Uterus (tissue), 4 donors: Measurements from ENCODE around the gene MDFIC2. TPM values are rescaled to one million over a fixed set of nuclear protein-coding genes. Genes with fewer than 3 reads are reported as not detected.

Source experiments
- DNase-seq, 2 donors: peaks; one replicate each; pipeline ENCODE4 v3.0.0-alpha.2; 2019 to 2020
- H3K27ac ChIP-seq, 2 donors: fragments of 200-600 bp; sonication (generic); 1 replicate in 1 of 2; 2 replicates in 1 of 2; pipeline ENCODE4 v1.5.1; 2016 to 2018
- H3K27me3 ChIP-seq, 2 donors: fragments of 200-600 bp; sonication (generic); one replicate each; pipeline ENCODE4 v1.5.1; 2018 to 2019; ENCODE audit warnings: control low read depth in 1 of 2
- H3K36me3 ChIP-seq, 2 donors: fragments of 200-600 bp; sonication (generic); one replicate each; pipeline ENCODE4 v1.5.1; 2019; ENCODE audit warnings: control low read depth in 1 of 2
- H3K4me1 ChIP-seq, 2 donors: fragments of 200-600 bp; sonication (generic); one replicate each; pipeline ENCODE4 v1.5.1; 2018 to 2019; ENCODE audit warnings: control low read depth in 1 of 2
- H3K4me3 ChIP-seq, 2 donors: fragments of 200-600 bp; sonication (generic); 1 replicate in 1 of 2; 2 replicates in 1 of 2; pipeline ENCODE4 v1.5.1; 2018 to 2019; ENCODE audit warnings: mild to moderate bottlenecking in 1 of 2
- H3K9me3 ChIP-seq, 2 donors: fragments of 200-600 bp; sonication (generic); one replicate each; pipeline ENCODE4 v1.5.1; 2019; ENCODE audit warnings: control low read depth in 1 of 2
- POLR2A ChIP-seq, 2 donors: fragments of 450-650 bp; IDR thresholded peaks; one replicate each; pipeline ENCODE4 v1.6.1; 2016; ENCODE audit warnings: antibody characterized with exemption in 2 of 2, mild to moderate bottlenecking in 1 of 2, moderate library complexity in 1 of 2
- intact Hi-C: fragments of 100-400 bp; cut with DNase I; formaldehyde crosslinking; loops from one replicate; pipeline ENCODE4 v1.15.1; 2023; ENCODE audit warnings: low total_unique reads
- total RNA-seq, 4 donors: library from RNA; depleted of rRNA in 3 of 4; stranded (reverse); fragments of >200 nt in 3 of 4; gene quantifications; one replicate each; pipeline versions ENCODE4 v1.1.0 to v1.2.4, GENCODE V29; 2014 to 2023
- TF ChIP-seq, protein P1 (sequence below), 4 experiments: fragments of 200-600 bp in 2 of 4; fragments of 450-650 bp in 2 of 4; sonication (generic) in 2 of 4; IDR thresholded peaks; one replicate each; pipeline ENCODE4 v1.5.1; 2016 to 2019; ENCODE audit warnings: antibody characterized with exemption in 4 of 4, mild to moderate bottlenecking in 2 of 4, moderate library complexity in 1 of 4
- donor health status: DM: yes; HTN: yes; CAD: no.

MDFIC2 gene
- total RNA-seq, 4 donors from 2014 or later, result not detected

- no peak overlapping the region for H3K27ac ChIP-seq
- TF ChIP-seq, protein P1, sequence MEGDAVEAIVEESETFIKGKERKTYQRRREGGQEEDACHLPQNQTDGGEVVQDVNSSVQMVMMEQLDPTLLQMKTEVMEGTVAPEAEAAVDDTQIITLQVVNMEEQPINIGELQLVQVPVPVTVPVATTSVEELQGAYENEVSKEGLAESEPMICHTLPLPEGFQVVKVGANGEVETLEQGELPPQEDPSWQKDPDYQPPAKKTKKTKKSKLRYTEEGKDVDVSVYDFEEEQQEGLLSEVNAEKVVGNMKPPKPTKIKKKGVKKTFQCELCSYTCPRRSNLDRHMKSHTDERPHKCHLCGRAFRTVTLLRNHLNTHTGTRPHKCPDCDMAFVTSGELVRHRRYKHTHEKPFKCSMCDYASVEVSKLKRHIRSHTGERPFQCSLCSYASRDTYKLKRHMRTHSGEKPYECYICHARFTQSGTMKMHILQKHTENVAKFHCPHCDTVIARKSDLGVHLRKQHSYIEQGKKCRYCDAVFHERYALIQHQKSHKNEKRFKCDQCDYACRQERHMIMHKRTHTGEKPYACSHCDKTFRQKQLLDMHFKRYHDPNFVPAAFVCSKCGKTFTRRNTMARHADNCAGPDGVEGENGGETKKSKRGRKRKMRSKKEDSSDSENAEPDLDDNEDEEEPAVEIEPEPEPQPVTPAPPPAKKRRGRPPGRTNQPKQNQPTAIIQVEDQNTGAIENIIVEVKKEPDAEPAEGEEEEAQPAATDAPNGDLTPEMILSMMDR (IDR thresholded peaks at IDR 0.05), result no peak
- no peak for TF ChIP-seq POLR2A (IDR thresholded peaks at IDR 0.05)
- no peaks in the 10 kb centered on the region for H3K4me1 ChIP-seq
- H3K9me3 ChIP-seq, result no peaks in the 10 kb centered on the region
- intact Hi-C loops, result no loop called here
- no peak overlapping the region for H3K4me3 ChIP-seq
- no peaks in the 10 kb centered on the region for H3K27me3 ChIP-seq
- H3K36me3 ChIP-seq, result no peaks in the 10 kb centered on the region
- DNase-seq, result no peak
Measured at GRCh38 chr3:70183781-70184504, 128.5 kb downstream of the MDFIC2 start.

DNA sequence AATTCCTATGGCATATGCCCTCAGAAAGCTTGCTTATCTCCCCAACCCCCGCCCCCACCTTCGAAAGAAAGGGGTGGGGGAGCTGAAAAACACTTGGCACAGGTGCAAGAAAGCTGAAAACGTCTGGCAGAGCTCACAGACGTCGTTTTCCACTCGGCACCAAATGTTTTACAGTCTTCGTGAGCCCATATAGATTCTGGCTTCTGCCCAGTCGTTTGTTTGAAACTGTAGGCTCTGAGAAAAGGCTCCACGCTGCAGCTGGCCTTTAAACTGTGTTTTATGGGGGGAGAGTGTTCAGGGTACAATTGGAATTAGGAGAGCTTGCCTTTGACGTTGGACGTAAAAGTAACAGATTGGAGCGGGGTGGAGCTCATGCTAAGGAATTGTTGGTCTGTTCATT, 130.3 kb downstream of the MDFIC2 start:
- Histone ChIP-seq H3K36me3 (no peaks in the 10 kb centered on the region), H3K4me3 (no peak overlapping the region), H3K9me3 (no peaks in the 10 kb centered on the region), H3K27ac (no peak overlapping the region), H3K4me1 (no peaks in the 10 kb centered on the region), H3K27me3 (no peaks in the 10 kb centered on the region)
- DNase-seq, result no peak
- intact Hi-C loops, result no loop called here
- TF ChIP-seq, protein P1 (IDR thresholded peaks at IDR 0.05), result no peak
- TF ChIP-seq POLR2A (IDR thresholded peaks at IDR 0.05), result no peak

- H3K27me3 ChIP-seq, result no peaks in the 10 kb centered on the region
- H3K27ac ChIP-seq, result no peak overlapping the region
- H3K9me3 ChIP-seq, result no peaks in the 10 kb centered on the region
- no peaks in the 10 kb centered on the region for H3K36me3 ChIP-seq
- H3K4me3 ChIP-seq, result no peak overlapping the region
- no peaks in the 10 kb centered on the region for H3K4me1 ChIP-seq
- intact Hi-C loops, result no loop called here
- no peak for TF ChIP-seq POLR2A (IDR thresholded peaks at IDR 0.05)
- TF ChIP-seq, protein P1 (IDR thresholded peaks at IDR 0.05), result no peak
- no peak for DNase-seq
Measured at GRCh38 chr3:70180664-70181063, 131.8 kb downstream of the MDFIC2 start.

DNA sequence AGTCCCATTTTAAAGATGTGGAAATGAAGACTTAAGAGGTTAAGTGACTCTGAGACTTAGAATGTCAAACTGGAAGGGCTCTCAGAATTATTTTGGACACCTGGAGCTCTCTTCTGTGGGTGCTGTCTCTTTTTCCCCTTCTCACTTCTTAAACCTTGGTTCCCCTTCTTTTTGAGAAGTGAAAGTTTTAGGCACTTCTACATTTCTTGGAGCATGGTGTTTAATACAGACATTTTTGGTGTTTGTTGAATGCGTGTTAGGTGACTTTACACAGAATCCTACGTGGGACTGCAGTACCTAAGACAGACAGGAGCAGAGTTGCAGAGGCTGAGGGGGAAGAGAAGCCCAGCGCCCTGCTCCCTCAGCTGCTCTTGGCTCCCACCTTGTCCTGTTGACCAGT, 133.3 kb downstream of the MDFIC2 start:
- Histone ChIP-seq H3K9me3 (no peaks in the 10 kb centered on the region), H3K36me3 (no peaks in the 10 kb centered on the region), H3K4me1 (no peaks in the 10 kb centered on the region), H3K27me3 (no peaks in the 10 kb centered on the region), H3K4me3 (no peak overlapping the region), H3K27ac (no peak overlapping the region)
- intact Hi-C loops, result no loop called here
- DNase-seq, result no peak
- no peak for TF ChIP-seq POLR2A (IDR thresholded peaks at IDR 0.05)
- TF ChIP-seq, protein P1 (IDR thresholded peaks at IDR 0.05), result no peak

GRCh38 chr3:70177881-70178645, 134.4 kb downstream of the MDFIC2 start:
- DNase-seq, result no peak
- H3K9me3 ChIP-seq, result no peaks in the 10 kb centered on the region
- intact Hi-C loops, result no loop called here
- no peak overlapping the region for H3K27ac ChIP-seq
- no peaks in the 10 kb centered on the region for H3K27me3 ChIP-seq
- TF ChIP-seq, protein P1 (IDR thresholded peaks at IDR 0.05), result no peak
- TF ChIP-seq POLR2A (IDR thresholded peaks at IDR 0.05), result no peak
- H3K4me1 ChIP-seq, result no peaks in the 10 kb centered on the region
- H3K36me3 ChIP-seq, result no peaks in the 10 kb centered on the region
- no peak overlapping the region for H3K4me3 ChIP-seq
